HFFc6 (cell line): ENCODE results near the gene UGT1A8. TPM values are rescaled to one million over a fixed set of nuclear protein-coding genes. Genes with fewer than 3 reads are reported as not detected.
"Not testable (repeated sequence)": the region's sequence is repeated elsewhere in the genome, so short reads cannot be mapped to it uniquely, and the experiment has no call there.

Source experiments
- DNase-seq: peaks from one replicate; pipeline ENCODE4 v3.0.0-alpha.2; 2018
- H3K27ac Mint-ChIP-seq: 2 replicates; pipeline ENCODE4 v1.8.0; 2020; ENCODE audit warnings: mild to moderate bottlenecking, mixed read lengths
- H3K27me3 Mint-ChIP-seq: 2 replicates; pipeline ENCODE4 v1.8.0; 2021; ENCODE audit warnings: mild to moderate bottlenecking, moderate library complexity, mixed read lengths; ENCODE audit not compliant: insufficient read depth
- H3K36me3 Mint-ChIP-seq: 2 replicates; pipeline ENCODE4 v1.8.0; 2021; ENCODE audit warnings: low read depth, mixed read lengths
- H3K4me1 Mint-ChIP-seq: 2 replicates; pipeline ENCODE4 v1.8.0; 2020; ENCODE audit warnings: low read depth, mixed read lengths
- H3K4me3 Mint-ChIP-seq: 2 replicates; pipeline ENCODE4 v1.8.0; 2020; ENCODE audit warnings: mild to moderate bottlenecking, moderate library complexity, mixed read lengths
- H3K9me3 Mint-ChIP-seq: 2 replicates; pipeline ENCODE4 v1.8.0; 2020; ENCODE audit warnings: mild to moderate bottlenecking, mixed read lengths
- CTCF ChIP-seq: fragments of 200-600 bp; sonication (generic); IDR thresholded peaks from 2 replicates; pipeline ENCODE4 v1.5.0; 2021; ENCODE audit warnings: antibody characterized with exemption, mild to moderate bottlenecking
- total RNA-seq, 6 experiments: library from RNA; stranded (reverse); fragmentation: NEBNext Ultra II Directional; extraction: Animal tissue kit (Norgen Biotek cat#: 25700); gene quantifications; 2 replicates in 1 of 6; 3 replicates in 5 of 6; pipeline ENCODE4 v1.2.3, GENCODE V29; 2021

UGT1A8 gene
- total RNA-seq, 6 experiments from 2014 or later = not detected

- DNase-seq = no peak
- no peaks in the 10 kb centered on the region for H3K4me1 Mint-ChIP-seq
- no peak overlapping the region for H3K4me3 Mint-ChIP-seq
- H3K9me3 Mint-ChIP-seq = peaks cover 6% of the 10 kb centered on the region
- no peak for TF ChIP-seq CTCF
- H3K27ac Mint-ChIP-seq = no peak overlapping the region
- H3K36me3 Mint-ChIP-seq = no peaks in the 10 kb centered on the region
- H3K27me3 Mint-ChIP-seq = no peaks in the 10 kb centered on the region; the same call in 1 of the 2 replicates
Observed at GRCh38 chr2:233627331-233628025, 10.0 kb downstream of the UGT1A8 start.

- not testable (repeated sequence) for H3K9me3 Mint-ChIP-seq, H3K27ac Mint-ChIP-seq, H3K36me3 Mint-ChIP-seq, DNase-seq, H3K27me3 Mint-ChIP-seq, H3K4me1 Mint-ChIP-seq
- H3K4me3 Mint-ChIP-seq = peak within 1 kb of the TSS; percentile 63; the same call in 1 of the 2 replicates
Observed at GRCh38 chr2:233636306-233636705, 18.9 kb downstream of the UGT1A8 start, which contains the start of gene UGT1A10. TSS of gene UGT1A10 (plus strand) at chr2:233636448. CDS start at chr2:233636523, 75 bp downstream.

DNA sequence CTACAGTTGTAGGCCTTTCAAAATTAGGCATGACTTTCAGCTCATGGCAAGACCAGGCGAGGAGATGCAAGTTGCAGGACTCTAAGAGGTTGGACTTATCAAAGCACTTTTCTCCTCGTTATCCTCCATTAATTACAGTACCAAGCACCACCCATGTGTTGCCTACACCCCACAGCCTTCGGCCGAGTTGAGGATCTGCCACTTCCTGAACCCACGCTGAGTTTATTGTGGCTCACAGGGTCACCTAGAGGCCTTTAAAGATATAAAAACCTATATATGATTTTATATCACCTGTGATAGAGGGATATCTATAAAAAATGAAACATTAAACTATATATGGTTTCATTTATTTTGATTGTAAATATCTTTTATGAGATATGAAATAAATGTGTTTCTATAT, 21.4 kb downstream of the UGT1A8 start:
- H3K4me1 Mint-ChIP-seq = 0 out of 2 replicates have a peak, but pooled peaks cover 6% of the 10 kb centered on the region
- no peak overlapping the region for H3K4me3 Mint-ChIP-seq
- no peak for TF ChIP-seq CTCF
- peaks cover 5% of the 10 kb centered on the region; the same call in 1 of the 2 replicates for H3K9me3 Mint-ChIP-seq
- no peak for DNase-seq
- no peaks in the 10 kb centered on the region for H3K36me3 Mint-ChIP-seq
- peaks cover 4% of the 10 kb centered on the region; the same call in 1 of the 2 replicates for H3K27me3 Mint-ChIP-seq
- H3K27ac Mint-ChIP-seq = no peak overlapping the region

GRCh38 chr2:233639860-233640259, 22.4 kb downstream of the UGT1A8 start:
- DNase-seq = no peak

DNA sequence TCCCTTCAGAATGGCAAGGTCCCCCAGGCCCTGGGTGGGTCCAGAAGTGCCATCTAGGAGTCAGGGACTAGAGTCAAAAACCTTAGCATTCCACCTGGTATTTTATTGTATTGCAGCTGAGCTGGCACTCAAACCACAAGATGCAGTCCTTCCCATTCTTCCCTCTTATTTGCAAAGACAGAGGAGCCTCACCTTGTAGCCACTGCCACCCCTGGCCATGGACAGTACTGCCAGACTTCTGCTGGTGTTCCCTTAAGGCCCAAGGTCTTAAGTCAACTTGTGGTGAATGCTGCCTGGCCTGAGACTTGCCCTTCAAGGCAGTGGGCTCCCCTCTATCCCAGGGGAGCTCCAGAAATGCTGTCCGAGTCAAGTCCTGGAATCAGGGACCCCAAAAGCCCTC, 25.7 kb downstream of the UGT1A8 start:
- no peaks in the 10 kb centered on the region for H3K4me1 Mint-ChIP-seq

More at GRCh38 chr2:233639860-233640259, 22.4 kb downstream of the UGT1A8 start:
- no peak for TF ChIP-seq CTCF
- no peak overlapping the region for H3K4me3 Mint-ChIP-seq
- no peaks in the 10 kb centered on the region for H3K36me3 Mint-ChIP-seq
- H3K27ac Mint-ChIP-seq = no peak overlapping the region
- 0 out of 2 replicates have a peak, but pooled peaks cover 6% of the 10 kb centered on the region for H3K4me1 Mint-ChIP-seq
- peaks cover 2% of the 10 kb centered on the region; the same call in 1 of the 2 replicates for H3K27me3 Mint-ChIP-seq
- H3K9me3 Mint-ChIP-seq = peaks cover 11% of the 10 kb centered on the region

GRCh38 chr2:233646033-233646432, 28.6 kb downstream of the UGT1A8 start:
- H3K4me3 Mint-ChIP-seq, H3K27me3 Mint-ChIP-seq, H3K4me1 Mint-ChIP-seq, H3K36me3 Mint-ChIP-seq, DNase-seq, H3K27ac Mint-ChIP-seq: not testable (repeated sequence)
- peaks cover 43% of the 10 kb centered on the region for H3K9me3 Mint-ChIP-seq

More for the DNA sequence above, 25.7 kb downstream of the UGT1A8 start:
- Mint-ChIP-seq H3K27me3 (peaks cover 4% of the 10 kb centered on the region; the same call in 1 of the 2 replicates), H3K36me3 (no peaks in the 10 kb centered on the region; the same call in 1 of the 2 replicates), H3K4me3 (no peak overlapping the region), H3K9me3 (peaks cover 42% of the 10 kb centered on the region), H3K27ac (no peak overlapping the region)
- no peak for TF ChIP-seq CTCF
- no peak for DNase-seq
